GM23338 (cell line): ENCODE results near the gene IL17RB. TPM values are rescaled to one million over a fixed set of nuclear protein-coding genes. Genes with fewer than 3 reads are reported as not detected.

Experiments
- ATAC-seq: fragments of 200-7000 bp; cut with Tn5 transposase; 3 replicates; pipeline ENCODE4 v1.9.1; 2020
- DNase-seq: peaks from one replicate; pipeline ENCODE4 v3.0.0-alpha.2; 2015; ENCODE audit warnings: low spot score
- H2AFZ ChIP-seq: fragments of 200-600 bp; sonication (generic); 2 replicates; pipeline ENCODE4 v1.8.0; 2016; ENCODE audit warnings: antibody characterized with exemption, mild to moderate bottlenecking, moderate library complexity
- H3F3A ChIP-seq: fragments of 200-600 bp; sonication (generic); replicated peaks from 2 replicates; pipeline ENCODE4 v1.8.0; 2017; ENCODE audit warnings: antibody characterized with exemption, mixed run types, low read depth
- H3K27ac ChIP-seq: fragments of 200-600 bp; sonication (generic); 2 replicates; pipeline ENCODE4 v1.6.1; 2016; ENCODE audit warnings: low read depth
- H3K27me3 ChIP-seq: fragments of 200-600 bp; sonication (generic); 2 replicates; pipeline ENCODE4 v1.8.0; 2016; ENCODE audit warnings: mild to moderate bottlenecking, mixed run types, moderate library complexity; ENCODE audit not compliant: insufficient read depth
- H3K36me3 ChIP-seq: fragments of 200-600 bp; sonication (generic); 2 replicates; pipeline ENCODE4 v1.8.0; 2016; ENCODE audit warnings: mild to moderate bottlenecking; ENCODE audit not compliant: insufficient read depth
- H3K4me1 ChIP-seq: fragments of 200-600 bp; sonication (generic); 2 replicates; pipeline ENCODE4 v1.8.0; 2016; ENCODE audit warnings: mild to moderate bottlenecking, moderate library complexity; ENCODE audit not compliant: insufficient read depth
- H3K4me2 ChIP-seq: fragments of 200-600 bp; sonication (generic); 2 replicates; pipeline ENCODE4 v1.7.1; 2017; ENCODE audit warnings: mixed run types
- H3K4me3 ChIP-seq: fragments of 200-600 bp; sonication (generic); 2 replicates; pipeline ENCODE4 v1.6.1; 2016; ENCODE audit warnings: mixed run types
- H3K79me2 ChIP-seq: fragments of 200-600 bp; sonication (generic); replicated peaks from 2 replicates; pipeline ENCODE4 v1.8.0; 2017; ENCODE audit warnings: mild to moderate bottlenecking; ENCODE audit not compliant: insufficient read depth
- H3K9me2 ChIP-seq: fragments of 200-600 bp; sonication (generic); 2 replicates; pipeline ENCODE4 v1.8.0; 2017; ENCODE audit not compliant: insufficient read depth
- H4K20me1 ChIP-seq: fragments of 200-600 bp; sonication (generic); replicated peaks from 2 replicates; pipeline ENCODE4 v1.8.0; 2017; ENCODE audit warnings: mild to moderate bottlenecking; ENCODE audit not compliant: insufficient read depth
- H3K27ac Mint-ChIP-seq: 2 replicates; pipeline ENCODE4 v1.8.0; 2020; ENCODE audit warnings: inconsistent platforms, mild to moderate bottlenecking, moderate library complexity, mixed read lengths
- H3K27me3 Mint-ChIP-seq: 3 replicates; pipeline ENCODE4 v1.8.0; 2022; ENCODE audit warnings: low read depth, mild to moderate bottlenecking, moderate library complexity, mixed read lengths, inconsistent platforms; ENCODE audit not compliant: insufficient read depth, poor library complexity
- H3K36me3 Mint-ChIP-seq: 3 replicates; pipeline ENCODE4 v1.8.0; 2021; ENCODE audit warnings: low read depth, mild to moderate bottlenecking, inconsistent platforms, moderate library complexity, mixed read lengths
- H3K4me1 Mint-ChIP-seq: 3 replicates; pipeline ENCODE4 v1.8.0; 2020; ENCODE audit warnings: mild to moderate bottlenecking, inconsistent platforms, mixed read lengths
- H3K4me3 Mint-ChIP-seq: 3 replicates; pipeline ENCODE4 v1.8.0; 2021; ENCODE audit warnings: moderate library complexity, mild to moderate bottlenecking, inconsistent platforms, mixed read lengths
- H3K9me3 Mint-ChIP-seq: 3 replicates; pipeline ENCODE4 v1.8.0; 2020; ENCODE audit warnings: moderate library complexity, mild to moderate bottlenecking, inconsistent platforms, mixed read lengths
- CREB1 ChIP-seq: fragments of 250-450 bp; sonication (Bioruptor Pico); IDR thresholded peaks from 2 replicates; pipeline ENCODE4 v1.5.0; 2020; ENCODE audit warnings: low read depth, mild to moderate bottlenecking, moderate library complexity
- CTCF ChIP-seq, 2 experiments: fragments of 200-600 bp in 1 of 2; sonication (generic) in 1 of 2; conservative IDR thresholded peaks; 2 replicates each; pipeline versions ENCODE4 v1.5.1 to v1.6.1; 2016 to 2017; ENCODE audit warnings: antibody characterized with exemption in 2 of 2, low read depth in 2 of 2, mild to moderate bottlenecking in 2 of 2, moderate library complexity in 1 of 2
- ETS1 ChIP-seq: IDR thresholded peaks from 2 replicates; pipeline ENCODE4 v1.6.1; 2016; ENCODE audit warnings: antibody characterized with exemption
- EZH2 ChIP-seq: fragments of 200-600 bp; sonication (generic); IDR thresholded peaks from one replicate; pipeline ENCODE4 v1.8.0; 2017; ENCODE audit warnings: antibody characterized with exemption, mild to moderate bottlenecking, low read depth; ENCODE audit not compliant: unreplicated experiment
- EZH2phosphoT487 ChIP-seq: fragments of 200-600 bp; sonication (generic); IDR thresholded peaks from one replicate; pipeline ENCODE4 v1.8.1; 2018; ENCODE audit warnings: antibody characterized with exemption; ENCODE audit not compliant: unreplicated experiment
- JUNB ChIP-seq: IDR thresholded peaks from one replicate; pipeline ENCODE4 v1.6.1; 2016; ENCODE audit warnings: antibody characterized with exemption; ENCODE audit not compliant: unreplicated experiment
- STAT1 ChIP-seq: IDR thresholded peaks from one replicate; pipeline ENCODE4 v1.6.1; 2016; ENCODE audit warnings: antibody characterized with exemption; ENCODE audit not compliant: unreplicated experiment
- ZNF114 ChIP-seq: fragments of 250-450 bp; sonication (Bioruptor Pico); IDR thresholded peaks from 2 replicates; pipeline ENCODE4 v1.5.0; 2020; ENCODE audit warnings: mild to moderate bottlenecking, moderate library complexity
- ZNF331 ChIP-seq: fragments of 250-450 bp; sonication (Bioruptor Pico); IDR thresholded peaks from 2 replicates; pipeline ENCODE4 v1.5.0; 2020; ENCODE audit warnings: low read depth, mild to moderate bottlenecking, moderate library complexity
- ZNF462 ChIP-seq: fragments of 250-450 bp; sonication (Bioruptor Pico); IDR thresholded peaks from 2 replicates; pipeline ENCODE4 v1.5.0; 2020; ENCODE audit warnings: mild to moderate bottlenecking, moderate library complexity
- polyA plus RNA-seq: library from polyadenylated mRNA; unstranded; fragments of >200 nt; fragmentation: Nextera tagmentation; extraction: Ambion mirVana; gene quantifications from 2 replicates; pipeline ENCODE4 v1.2.1, GENCODE V29; 2016
- total RNA-seq: library from RNA; depleted of rRNA; stranded (reverse); fragments of >200 nt; shearing (Covaris generic); gene quantifications from 2 replicates; pipeline ENCODE4 v1.2.3, GENCODE V29; 2014

IL17RB gene
- total and polyA plus RNA-seq, 2 experiments from 2014 or later: 5.7 to 6.9 TPM

GRCh38 chr3:53805463-53806159 lies 40.8 kb upstream of the IL17RB start:
- no peak overlapping the region for H3K4me3 Mint-ChIP-seq
- Histone ChIP-seq H3K9me2 (no peaks in the 10 kb centered on the region), H3F3A (no peaks in the 10 kb centered on the region), H4K20me1 (no peaks in the 10 kb centered on the region), H3K4me3 (no peak overlapping the region), H3K27ac (no peak overlapping the region), H2AFZ (no peak overlapping the region), H3K79me2 (no peaks in the 10 kb centered on the region), H3K27me3 (no peaks in the 10 kb centered on the region), H3K4me1 (no peaks in the 10 kb centered on the region), H3K4me2 (no peak overlapping the region), H3K36me3 (no peaks in the 10 kb centered on the region)
- DNase-seq (no peak), ATAC-seq (no peak)
- no peak for TF ChIP-seq EZH2
- TF ChIP-seq STAT1: no peak
- no peak for TF ChIP-seq EZH2phosphoT487
- H3K27me3 Mint-ChIP-seq: peaks cover 7% of the 10 kb centered on the region
- H3K4me1 Mint-ChIP-seq: peaks cover 16% of the 10 kb centered on the region
- H3K9me3 Mint-ChIP-seq: no peaks in the 10 kb centered on the region
- no peak overlapping the region for H3K27ac Mint-ChIP-seq
- no peaks in the 10 kb centered on the region for H3K36me3 Mint-ChIP-seq

- H3K4me1 Mint-ChIP-seq: peaks cover 16% of the 10 kb centered on the region
- Histone ChIP-seq H3K4me2 (no peak overlapping the region), H3F3A (no peaks in the 10 kb centered on the region), H2AFZ (no peak overlapping the region), H3K79me2 (no peaks in the 10 kb centered on the region), H3K9me2 (no peaks in the 10 kb centered on the region), H3K27me3 (no peaks in the 10 kb centered on the region), H3K36me3 (no peaks in the 10 kb centered on the region), H3K4me1 (no peaks in the 10 kb centered on the region), H3K4me3 (no peak overlapping the region), H4K20me1 (no peaks in the 10 kb centered on the region), H3K27ac (no peak overlapping the region)
- H3K9me3 Mint-ChIP-seq: no peaks in the 10 kb centered on the region
- no peak overlapping the region for H3K27ac Mint-ChIP-seq
- H3K4me3 Mint-ChIP-seq: no peak overlapping the region
- ATAC-seq (no peak), DNase-seq (no peak)
- H3K36me3 Mint-ChIP-seq: no peaks in the 10 kb centered on the region
- peaks cover 7% of the 10 kb centered on the region for H3K27me3 Mint-ChIP-seq
- no peak for TF ChIP-seq CTCF (conservative IDR thresholded peaks at IDR 0.05; ENCODE audit: low read depth in 2 of 2)
- no peak for TF ChIP-seq ZNF331 (CRISPR knock-in tag)
- no peak for TF ChIP-seq ZNF114 (CRISPR knock-in tag)
- TF ChIP-seq STAT1: no peak
- TF ChIP-seq ETS1: no peak
- no peak for TF ChIP-seq ZNF462 (CRISPR knock-in tag)
- no peak for TF ChIP-seq JUNB
- no peak for TF ChIP-seq CREB1 (CRISPR knock-in tag)
- TF ChIP-seq EZH2: no peak
- TF ChIP-seq EZH2phosphoT487: no peak
Measured at GRCh38 chr3:53806182-53807116, 39.9 kb upstream of the IL17RB start.
